Measurements from ENCODE around the gene DOK5. TPM values are rescaled to one million over a fixed set of nuclear protein-coding genes. Genes with fewer than 3 reads are reported as not detected.

Gene DOK5
- polyA plus RNA-seq, 4 donors = 0.71 to 1.9 (median 1.1) TPM; not detected in 1

- no peak overlapping the region for H3K27ac ChIP-seq (ENCODE audit: low read depth in 1 of 3, low read length in 2 of 3)
- no peak overlapping the region for H3K4me3 ChIP-seq (ENCODE audit: low read depth in 1 of 3, low read length in 3 of 3)
- H3K36me3 ChIP-seq (ENCODE audit: control insufficient read depth in 3 of 3, insufficient read depth in 2 of 3, low read depth in 1 of 3, low read length in 3 of 3) = no peaks in the 10 kb centered on the region
- WGBS, 3 donors = 76 to 86% (median 82%) methylated on average over 3 of the region's 3 CpGs
- no peak for DNase-seq
- no peak for FAIRE-seq
- H3K9me3 ChIP-seq (ENCODE audit: control insufficient read depth in 2 of 2, insufficient read depth in 1 of 2, low read depth in 1 of 2, low read length in 1 of 2) = peaks cover 0 to 7% of the 10 kb centered on the region in 2 donors
- no peaks in the 10 kb centered on the region for H3K27me3 ChIP-seq (ENCODE audit: control insufficient read depth in 3 of 3, insufficient read depth in 3 of 3, low read length in 3 of 3)
- no peaks in the 10 kb centered on the region for H3K4me1 ChIP-seq (ENCODE audit: control insufficient read depth in 3 of 3, insufficient read depth in 2 of 3, low read depth in 1 of 3, low read length in 2 of 3)
Observed at GRCh38 chr20:54532573-54532972, 57.2 kb downstream of the DOK5 start.

DNA sequence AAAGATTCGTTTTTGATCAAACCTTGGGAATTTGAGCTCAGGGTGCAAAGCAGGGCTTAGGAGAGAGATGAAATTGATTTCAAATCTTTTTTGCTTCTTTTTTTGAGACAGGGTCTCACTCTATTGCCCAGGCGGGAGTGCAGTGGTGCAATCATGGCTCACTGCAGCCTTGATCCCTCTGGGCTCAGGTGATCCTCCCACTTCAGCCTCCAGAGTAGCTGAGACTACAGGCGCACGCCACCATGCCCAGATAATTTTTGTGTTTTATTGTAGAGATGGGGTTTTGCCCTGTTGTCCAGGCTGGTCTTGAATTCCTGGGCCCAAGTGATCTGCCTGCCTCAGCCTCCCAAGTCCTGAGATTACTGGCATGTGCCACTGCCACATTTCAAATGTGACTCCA is 58.7 kb downstream of the DOK5 start:
- Histone ChIP-seq H3K27me3 (ENCODE audit: control insufficient read depth in 3 of 3, insufficient read depth in 3 of 3, low read length in 3 of 3) (no peaks in the 10 kb centered on the region), H3K36me3 (ENCODE audit: control insufficient read depth in 3 of 3, insufficient read depth in 2 of 3, low read depth in 1 of 3, low read length in 3 of 3) (no peaks in the 10 kb centered on the region), H3K4me3 (ENCODE audit: low read depth in 1 of 3, low read length in 3 of 3) (no peak overlapping the region), H3K27ac (ENCODE audit: low read depth in 1 of 3, low read length in 2 of 3) (no peak overlapping the region), H3K4me1 (ENCODE audit: control insufficient read depth in 3 of 3, insufficient read depth in 2 of 3, low read depth in 1 of 3, low read length in 2 of 3) (no peaks in the 10 kb centered on the region), H3K9me3 (ENCODE audit: control insufficient read depth in 2 of 2, insufficient read depth in 1 of 2, low read depth in 1 of 2, low read length in 1 of 2) (peaks cover 0 to 7% of the 10 kb centered on the region in 2 donors)
- WGBS, 3 donors = 79 to 89% (median 89%) methylated on average over 4 of the region's 4 CpGs
- FAIRE-seq = no peak
- DNase-seq = no peak

- no peak for DNase-seq
- Histone ChIP-seq H3K4me1 (ENCODE audit: control insufficient read depth in 3 of 3, insufficient read depth in 2 of 3, low read depth in 1 of 3, low read length in 2 of 3) (no peaks in the 10 kb centered on the region), H3K9me3 (ENCODE audit: control insufficient read depth in 2 of 2, insufficient read depth in 1 of 2, low read depth in 1 of 2, low read length in 1 of 2) (peaks cover 0 to 7% of the 10 kb centered on the region in 2 donors), H3K27ac (ENCODE audit: low read depth in 1 of 3, low read length in 2 of 3) (no peak overlapping the region), H3K4me3 (ENCODE audit: low read depth in 1 of 3, low read length in 3 of 3) (no peak overlapping the region), H3K27me3 (ENCODE audit: control insufficient read depth in 3 of 3, insufficient read depth in 3 of 3, low read length in 3 of 3) (no peaks in the 10 kb centered on the region), H3K36me3 (ENCODE audit: control insufficient read depth in 3 of 3, insufficient read depth in 2 of 3, low read depth in 1 of 3, low read length in 3 of 3) (no peaks in the 10 kb centered on the region)
- 55 to 76% (median 59%) methylated on average over 2 of the region's 2 CpGs for WGBS, 3 donors
- no peak for FAIRE-seq
Observed at GRCh38 chr20:54535033-54535432, 59.6 kb downstream of the DOK5 start.

- no peaks in the 10 kb centered on the region for H3K36me3 ChIP-seq (ENCODE audit: control insufficient read depth in 3 of 3, insufficient read depth in 2 of 3, low read depth in 1 of 3, low read length in 3 of 3)
- H3K27me3 ChIP-seq (ENCODE audit: control insufficient read depth in 3 of 3, insufficient read depth in 3 of 3, low read length in 3 of 3) = no peaks in the 10 kb centered on the region
- no peak for FAIRE-seq
- no peak for DNase-seq
- no peaks in the 10 kb centered on the region for H3K4me1 ChIP-seq (ENCODE audit: control insufficient read depth in 3 of 3, insufficient read depth in 2 of 3, low read depth in 1 of 3, low read length in 2 of 3)
- no peak overlapping the region for H3K27ac ChIP-seq (ENCODE audit: low read depth in 1 of 3, low read length in 2 of 3)
- no peak overlapping the region for H3K4me3 ChIP-seq (ENCODE audit: low read depth in 1 of 3, low read length in 3 of 3)
- peaks cover 0 to 3% of the 10 kb centered on the region in 2 donors for H3K9me3 ChIP-seq (ENCODE audit: control insufficient read depth in 2 of 2, insufficient read depth in 1 of 2, low read depth in 1 of 2, low read length in 1 of 2)
Observed at GRCh38 chr20:54535746-54536145, 60.4 kb downstream of the DOK5 start.

GRCh38 chr20:54539521-54540046 is 64.2 kb downstream of the DOK5 start:
- H3K9me3 ChIP-seq (ENCODE audit: control insufficient read depth in 2 of 2, insufficient read depth in 1 of 2, low read depth in 1 of 2, low read length in 1 of 2) = peaks cover 0 to 3% of the 10 kb centered on the region in 2 donors
- H3K4me3 ChIP-seq (ENCODE audit: low read depth in 1 of 3, low read length in 3 of 3) = no peak overlapping the region
- no peak overlapping the region for H3K27ac ChIP-seq (ENCODE audit: low read depth in 1 of 3, low read length in 2 of 3)
- WGBS, 3 donors = 76 to 85% (median 79%) methylated on average over 7 of the region's 7 CpGs
- FAIRE-seq (no peak), DNase-seq (no peak)
- no peaks in the 10 kb centered on the region for H3K4me1 ChIP-seq (ENCODE audit: control insufficient read depth in 3 of 3, insufficient read depth in 2 of 3, low read depth in 1 of 3, low read length in 2 of 3)
- H3K27me3 ChIP-seq (ENCODE audit: control insufficient read depth in 3 of 3, insufficient read depth in 3 of 3, low read length in 3 of 3) = no peaks in the 10 kb centered on the region
- no peaks in the 10 kb centered on the region for H3K36me3 ChIP-seq (ENCODE audit: control insufficient read depth in 3 of 3, insufficient read depth in 2 of 3, low read depth in 1 of 3, low read length in 3 of 3)

GRCh38 chr20:54543369-54543768 is 68.0 kb downstream of the DOK5 start:
- H3K27ac ChIP-seq (ENCODE audit: low read depth in 1 of 3, low read length in 2 of 3) = no peak overlapping the region
- FAIRE-seq = no peak
- WGBS, 3 donors = 73 to 97% (median 96%) methylated on average over 2 of the region's 2 CpGs

GRCh38 chr20:54545676-54546358 is 70.4 kb downstream of the DOK5 start:
- no peaks in the 10 kb centered on the region for H3K4me1 ChIP-seq (ENCODE audit: control insufficient read depth in 3 of 3, insufficient read depth in 2 of 3, low read depth in 1 of 3, low read length in 2 of 3)
- no peaks in the 10 kb centered on the region for H3K36me3 ChIP-seq (ENCODE audit: control insufficient read depth in 3 of 3, insufficient read depth in 2 of 3, low read depth in 1 of 3, low read length in 3 of 3)
- no peak overlapping the region for H3K4me3 ChIP-seq (ENCODE audit: low read depth in 1 of 3, low read length in 3 of 3)
- H3K27me3 ChIP-seq (ENCODE audit: control insufficient read depth in 3 of 3, insufficient read depth in 3 of 3, low read length in 3 of 3) = no peaks in the 10 kb centered on the region
- DNase-seq (no peak), FAIRE-seq (no peak)
- no peaks in the 10 kb centered on the region for H3K9me3 ChIP-seq (ENCODE audit: control insufficient read depth in 2 of 2, insufficient read depth in 1 of 2, low read depth in 1 of 2, low read length in 1 of 2)
- H3K27ac ChIP-seq (ENCODE audit: low read depth in 1 of 3, low read length in 2 of 3) = no peak overlapping the region
- WGBS, 3 donors = 63 to 65% (median 65%) methylated on average over 4 of the region's 4 CpGs

More at GRCh38 chr20:54543369-54543768, 68.0 kb downstream of the DOK5 start:
- DNase-seq = no peak
- Histone ChIP-seq H3K27me3 (ENCODE audit: control insufficient read depth in 3 of 3, insufficient read depth in 3 of 3, low read length in 3 of 3) (no peaks in the 10 kb centered on the region), H3K4me3 (ENCODE audit: low read depth in 1 of 3, low read length in 3 of 3) (no peak overlapping the region), H3K4me1 (ENCODE audit: control insufficient read depth in 3 of 3, insufficient read depth in 2 of 3, low read depth in 1 of 3, low read length in 2 of 3) (no peaks in the 10 kb centered on the region), H3K36me3 (ENCODE audit: control insufficient read depth in 3 of 3, insufficient read depth in 2 of 3, low read depth in 1 of 3, low read length in 3 of 3) (no peaks in the 10 kb centered on the region), H3K9me3 (ENCODE audit: control insufficient read depth in 2 of 2, insufficient read depth in 1 of 2, low read depth in 1 of 2, low read length in 1 of 2) (no peaks in the 10 kb centered on the region)

- no peak for FAIRE-seq
Observed at GRCh38 chr20:54548849-54549248, 73.5 kb downstream of the DOK5 start.

More at GRCh38 chr20:54548849-54549248, 73.5 kb downstream of the DOK5 start:
- 90 to 94% (median 90%) methylated on average over 8 of the region's 8 CpGs for WGBS, 3 donors
- no peaks in the 10 kb centered on the region for H3K9me3 ChIP-seq (ENCODE audit: control insufficient read depth in 2 of 2, insufficient read depth in 1 of 2, low read depth in 1 of 2, low read length in 1 of 2)
- no peak overlapping the region for H3K4me3 ChIP-seq (ENCODE audit: low read depth in 1 of 3, low read length in 3 of 3)
- no peak overlapping the region for H3K27ac ChIP-seq (ENCODE audit: low read depth in 1 of 3, low read length in 2 of 3)
- no peak for DNase-seq
- H3K36me3 ChIP-seq (ENCODE audit: control insufficient read depth in 3 of 3, insufficient read depth in 2 of 3, low read depth in 1 of 3, low read length in 3 of 3) = no peaks in the 10 kb centered on the region
- no peaks in the 10 kb centered on the region for H3K4me1 ChIP-seq (ENCODE audit: control insufficient read depth in 3 of 3, insufficient read depth in 2 of 3, low read depth in 1 of 3, low read length in 2 of 3)
- H3K27me3 ChIP-seq (ENCODE audit: control insufficient read depth in 3 of 3, insufficient read depth in 3 of 3, low read length in 3 of 3) = no peaks in the 10 kb centered on the region

Data from small intestine (tissue), 7 donors.